ENCODE data around the gene NUP93.

NUP93 gene

GRCh38 chr16:56897026-56897799, 167.3 kb downstream of the NUP93 start:
- DNase-seq (ENCODE audit: low read depth, low spot score), result no peak
- in situ Hi-C loops (cut with HindIII; ENCODE audit: low sequenced_read_pairs), result no loop called here
- no peak for TF ChIP-seq CTCF (IDR thresholded peaks at IDR 0.05; ENCODE audit: low read depth, low read length)
- H3K4me3 ChIP-seq (ENCODE audit: low read depth, low read length), result no peak overlapping the region

- no peak for DNase-seq (ENCODE audit: low read depth, low spot score)
- no peak for TF ChIP-seq CTCF (IDR thresholded peaks at IDR 0.05; ENCODE audit: low read depth, low read length)
- no peak overlapping the region for H3K4me3 ChIP-seq (ENCODE audit: low read depth, low read length)
- in situ Hi-C loops (cut with HindIII; ENCODE audit: low sequenced_read_pairs), result no loop called here
Measured at GRCh38 chr16:56898847-56899246, 168.9 kb downstream of the NUP93 start.

All from astrocyte of the spinal cord (primary cell).